Neural cell (in vitro differentiated cells): ENCODE measurements around the gene TNS1. TPM values are rescaled to one million over a fixed set of nuclear protein-coding genes. Genes with fewer than 3 reads are reported as not detected.

Source experiments
- H2AFZ ChIP-seq: fragments of 200-600, 300-800 bp; sonication (generic), shearing (Covaris generic); 2 replicates; pipeline ENCODE4 v1.6.0; 2014; ENCODE audit warnings: low read depth, mild to moderate bottlenecking, antibody characterized with exemption, low read length, moderate library complexity
- H3F3A ChIP-seq: fragments of 200-600 bp; shearing (Covaris generic); 2 replicates; pipeline ENCODE4 v1.6.1; 2016; ENCODE audit warnings: mild to moderate bottlenecking, moderate library complexity, mixed read lengths, antibody characterized with exemption, low read length; ENCODE audit not compliant: insufficient read depth, poor library complexity, severe bottlenecking
- H3K27ac ChIP-seq: fragments of 200-600, 300-800 bp; sonication (generic), shearing (Covaris generic); 2 replicates; pipeline ENCODE4 v1.5.1; 2014; ENCODE audit warnings: mild to moderate bottlenecking, low read length, moderate library complexity
- H3K27me3 ChIP-seq: fragments of 300-800, 200-600 bp; sonication (generic), shearing (Covaris generic); 2 replicates; pipeline ENCODE4 v1.6.0; 2014; ENCODE audit warnings: mild to moderate bottlenecking, low read depth, low read length, moderate library complexity; ENCODE audit not compliant: insufficient read depth
- H3K36me3 ChIP-seq: fragments of 300-800, 200-600 bp; sonication (generic), shearing (Covaris generic); 2 replicates; pipeline ENCODE4 v1.5.1; 2014; ENCODE audit warnings: mild to moderate bottlenecking, antibody characterized with exemption, low read length, moderate library complexity; ENCODE audit not compliant: insufficient read depth
- H3K4me2 ChIP-seq: fragments of 300-800, 200-600 bp; sonication (generic), shearing (Covaris generic); 2 replicates; pipeline ENCODE4 v1.6.0; 2014; ENCODE audit warnings: mild to moderate bottlenecking, low read length
- H3K4me3 ChIP-seq: fragments of 300-800, 200-600 bp; sonication (generic), shearing (Covaris generic); 2 replicates; pipeline ENCODE4 v1.5.1; 2014; ENCODE audit warnings: mild to moderate bottlenecking, low read length, moderate library complexity
- H3K79me2 ChIP-seq: fragments of 200-600 bp; shearing (Covaris generic); replicated peaks from 2 replicates; pipeline ENCODE4 v1.6.0; 2014; ENCODE audit warnings: mild to moderate bottlenecking, low read length, moderate library complexity; ENCODE audit not compliant: insufficient read depth
- H3K9ac ChIP-seq: fragments of 300-800, 200-600 bp; sonication (generic), shearing (Covaris generic); 2 replicates; pipeline ENCODE4 v1.6.1; 2016; ENCODE audit warnings: mild to moderate bottlenecking, low read length, mixed read lengths
- H3K9me2 ChIP-seq: fragments of 200-600 bp; shearing (Covaris generic); 2 replicates; pipeline ENCODE4 v1.6.1; 2016; ENCODE audit warnings: mild to moderate bottlenecking, low read length, mixed read lengths; ENCODE audit not compliant: insufficient read depth
- H3K9me3 ChIP-seq: fragments of 200-600, 300-800 bp; sonication (generic), shearing (Covaris generic); 2 replicates; pipeline ENCODE4 v1.6.1; 2016; ENCODE audit warnings: mild to moderate bottlenecking, mixed run types, low read length, moderate library complexity, mixed read lengths
- H4K20me1 ChIP-seq: fragments of 200-600 bp; shearing (Covaris generic); 2 replicates; pipeline ENCODE4 v1.6.1; 2016; ENCODE audit warnings: mild to moderate bottlenecking, mixed run types; ENCODE audit not compliant: insufficient read depth
- CTCF ChIP-seq: fragments of 450-650 bp; IDR thresholded peaks from 2 replicates; pipeline ENCODE4 v1.5.1; 2014; ENCODE audit warnings: antibody characterized with exemption, mild to moderate bottlenecking, moderate library complexity; ENCODE audit not compliant: poor library complexity, severe bottlenecking
- EP300 ChIP-seq: fragments of 450-650 bp; conservative IDR thresholded peaks from 2 replicates; pipeline ENCODE4 v1.6.1; 2014; ENCODE audit warnings: antibody characterized with exemption, mild to moderate bottlenecking, moderate library complexity; ENCODE audit not compliant: poor library complexity, severe bottlenecking
- EZH2 ChIP-seq: fragments of 200-600, 300-800 bp; shearing (Covaris generic), sonication (generic); IDR thresholded peaks from 2 replicates; pipeline ENCODE4 v1.6.1; 2014; ENCODE audit warnings: antibody characterized with exemption, low read length, borderline replicate concordance, mild to moderate bottlenecking; ENCODE audit not compliant: insufficient read depth, poor library complexity, severe bottlenecking
- MXI1 ChIP-seq: fragments of 450-650 bp; conservative IDR thresholded peaks from 2 replicates; pipeline ENCODE4 v1.6.1; 2014; ENCODE audit warnings: antibody characterized with exemption, mild to moderate bottlenecking; ENCODE audit not compliant: poor library complexity, severe bottlenecking
- POLR2AphosphoS5 ChIP-seq: IDR thresholded peaks from 2 replicates; pipeline ENCODE4 v1.6.1; 2012
- RAD21 ChIP-seq: fragments of 450-650 bp; conservative IDR thresholded peaks from 2 replicates; pipeline ENCODE4 v1.6.1; 2014; ENCODE audit warnings: antibody characterized with exemption, mild to moderate bottlenecking, moderate library complexity
- REST ChIP-seq: IDR thresholded peaks from 2 replicates; pipeline ENCODE4 v1.6.1; 2012; ENCODE audit warnings: borderline replicate concordance
- SMC3 ChIP-seq: fragments of 450-650 bp; conservative IDR thresholded peaks from 2 replicates; pipeline ENCODE4 v1.6.1; 2014; ENCODE audit warnings: antibody characterized with exemption, mild to moderate bottlenecking, moderate library complexity; ENCODE audit not compliant: poor library complexity
- TAF1 ChIP-seq: IDR thresholded peaks from 2 replicates; pipeline ENCODE4 v1.6.1; 2012; ENCODE audit warnings: low read depth
- polyA plus RNA-seq: library from polyadenylated mRNA; depleted of rRNA; stranded (reverse); fragments of >200 nt; gene quantifications from 2 replicates; pipeline ENCODE4 v1.2.3, GENCODE V29; 2014

TNS1 gene
- polyA plus RNA-seq, 1 donor from 2014 or later, result 1.5 TPM

GRCh38 chr2:217795067-217795466 lies 207.7 kb downstream of the TNS1 start:
- no peaks in the 10 kb centered on the region for H4K20me1 ChIP-seq
- H3K9me3 ChIP-seq, result no peaks in the 10 kb centered on the region
- H3K79me2 ChIP-seq, result no peaks in the 10 kb centered on the region
- H3K4me2 ChIP-seq, result no peak overlapping the region
- TF ChIP-seq CTCF (no peak), MXI1 (no peak), POLR2AphosphoS5 (no peak), SMC3 (no peak), TAF1 (no peak), EP300 (no peak), EZH2 (no peak), RAD21 (no peak), REST (no peak)
- no peaks in the 10 kb centered on the region for H3K27me3 ChIP-seq
- no peak overlapping the region for H2AFZ ChIP-seq
- H3K27ac ChIP-seq, result no peak overlapping the region
- no peaks in the 10 kb centered on the region for H3K36me3 ChIP-seq
- no peak overlapping the region for H3K4me3 ChIP-seq
- no peaks in the 10 kb centered on the region for H3K9me2 ChIP-seq
- no peak overlapping the region for H3K9ac ChIP-seq
- no peaks in the 10 kb centered on the region for H3F3A ChIP-seq

GRCh38 chr2:217794133-217794986 lies 208.4 kb downstream of the TNS1 start:
- Histone ChIP-seq H3K9ac (no peak overlapping the region), H3K4me2 (no peak overlapping the region), H3F3A (no peaks in the 10 kb centered on the region), H3K79me2 (no peaks in the 10 kb centered on the region), H3K9me2 (no peaks in the 10 kb centered on the region), H3K36me3 (no peaks in the 10 kb centered on the region), H3K9me3 (no peaks in the 10 kb centered on the region), H3K27me3 (no peaks in the 10 kb centered on the region), H3K27ac (no peak overlapping the region), H3K4me3 (no peak overlapping the region), H2AFZ (no peak overlapping the region), H4K20me1 (no peaks in the 10 kb centered on the region)
- no peak for TF ChIP-seq TAF1
- no peak for TF ChIP-seq REST
- no peak for TF ChIP-seq SMC3
- no peak for TF ChIP-seq POLR2AphosphoS5
- TF ChIP-seq MXI1, result no peak
- no peak for TF ChIP-seq EP300
- no peak for TF ChIP-seq EZH2
- TF ChIP-seq RAD21, result no peak
- no peak for TF ChIP-seq CTCF
